NCI-H2107 treated with DMSO at 0.1 percent for 48 hours (cell line): Measurements from ENCODE around the gene OR51B5.
"Not testable (repeated sequence)": the region's sequence is repeated elsewhere in the genome, so short reads cannot be mapped to it uniquely, and the experiment has no call there.

ENCODE experiments used
- DNase-seq: peaks from one replicate; lab custom pipeline; 2025; ENCODE audit not compliant: unreplicated experiment; lab: John Stamatoyannopoulos, UW

Gene OR51B5

GRCh38 chr11:5343474-5344335 is at the start of gene OR51B5:
Gene OR51B5, minus strand, starts transcription at chr11:5343524. Its CDS starts 0 bp downstream, at chr11:5343524.
- DNase-seq, result no peak

GRCh38 chr11:5390210-5390609 is 46.9 kb upstream of the OR51B5 start:
- DNase-seq, result no peak

- DNase-seq, result no peak
Observed at GRCh38 chr11:5384335-5384734, 41.0 kb upstream of the OR51B5 start.

- DNase-seq, result no peak
Observed at GRCh38 chr11:5383576-5383975, 40.3 kb upstream of the OR51B5 start, which contains the start of gene OR51M1. Gene OR51M1, plus strand, starts transcription at chr11:5383812. Its CDS starts 5,587 bp downstream, at chr11:5389399.

- DNase-seq, result peak; percentile 1
Observed at GRCh38 chr11:5380740-5381342, 37.5 kb upstream of the OR51B5 start.

- DNase-seq, result no peak
Observed at GRCh38 chr11:5369789-5370188, 26.5 kb upstream of the OR51B5 start.

GRCh38 chr11:5368502-5369043 is 25.2 kb upstream of the OR51B5 start:
- DNase-seq, result no peak

- DNase-seq, result no peak
Observed at GRCh38 chr11:5367448-5368074, 24.2 kb upstream of the OR51B5 start.

GRCh38 chr11:5366856-5367255 is 23.5 kb upstream of the OR51B5 start:
- no peak for DNase-seq

GRCh38 chr11:5366365-5366764 is 23.0 kb upstream of the OR51B5 start:
- not testable (repeated sequence) for DNase-seq

GRCh38 chr11:5364214-5364613 is 20.9 kb upstream of the OR51B5 start:
- no peak for DNase-seq

- no peak for DNase-seq
Observed at GRCh38 chr11:5363679-5364078, 20.4 kb upstream of the OR51B5 start.

- no peak for DNase-seq
Observed at GRCh38 chr11:5362017-5362625, 18.8 kb upstream of the OR51B5 start.

- not testable (repeated sequence) for DNase-seq
Observed at GRCh38 chr11:5356031-5356430, 12.7 kb upstream of the OR51B5 start.

GRCh38 chr11:5351208-5351607 is 7.9 kb upstream of the OR51B5 start, which contains the start of gene OR51B6:
Gene OR51B6, plus strand, starts transcription at chr11:5351508. Its CDS starts 0 bp downstream, at chr11:5351508.
- no peak for DNase-seq

- no peak for DNase-seq
Observed at GRCh38 chr11:5349550-5349949, 6.2 kb upstream of the OR51B5 start.

GRCh38 chr11:5348551-5349194 is 5.3 kb upstream of the OR51B5 start:
- DNase-seq, result no peak

- DNase-seq, result no peak
Observed at GRCh38 chr11:5345831-5346230, 2.5 kb upstream of the OR51B5 start.

- no peak for DNase-seq
Observed at GRCh38 chr11:5339771-5340322, 3.5 kb downstream of the OR51B5 start.

- DNase-seq, result not testable (repeated sequence)
Observed at GRCh38 chr11:5337253-5337652, 6.1 kb downstream of the OR51B5 start.
